ENCODE measurements around the gene HEXD.
"Not testable (repeated sequence)": the region's sequence is repeated elsewhere in the genome, so short reads cannot be mapped to it uniquely, and the experiment has no call there.

The HEXD gene

GRCh38 chr17:82408938-82409318 lies 9.2 kb upstream of the HEXD start:
- H3K4me1 ChIP-seq (ENCODE audit: control insufficient read depth, insufficient read depth, low read length, poor library complexity, severe bottlenecking) = no peaks in the 10 kb centered on the region
- no peaks in the 10 kb centered on the region for H3K9me3 ChIP-seq (ENCODE audit: control insufficient read depth, low read length)
- H3K27me3 ChIP-seq (replicated peaks; ENCODE audit: control insufficient read depth, insufficient read depth, low read length, poor library complexity, severe bottlenecking) = no peaks in the 10 kb centered on the region
- DNase-seq = no peak
- no peak overlapping the region for H3K27ac ChIP-seq (ENCODE audit: insufficient read depth, low read length, poor library complexity, severe bottlenecking)
- peaks cover 3% of the 10 kb centered on the region for H3K36me3 ChIP-seq (ENCODE audit: control insufficient read depth, insufficient read depth, low read length)
- no peak overlapping the region for H3K4me3 ChIP-seq (ENCODE audit: insufficient read depth, low read depth, low read length, poor library complexity, severe bottlenecking)

GRCh38 chr17:82410014-82410716 lies 8.0 kb upstream of the HEXD start:
- Histone ChIP-seq H3K4me3 (ENCODE audit: insufficient read depth, low read depth, low read length, poor library complexity, severe bottlenecking) (no peak overlapping the region), H3K27ac (ENCODE audit: insufficient read depth, low read length, poor library complexity, severe bottlenecking) (no peak overlapping the region), H3K36me3 (ENCODE audit: control insufficient read depth, insufficient read depth, low read length) (peaks cover 3% of the 10 kb centered on the region), H3K4me1 (ENCODE audit: control insufficient read depth, insufficient read depth, low read length, poor library complexity, severe bottlenecking) (no peaks in the 10 kb centered on the region), H3K27me3 (replicated peaks; ENCODE audit: control insufficient read depth, insufficient read depth, low read length, poor library complexity, severe bottlenecking) (no peaks in the 10 kb centered on the region), H3K9me3 (ENCODE audit: control insufficient read depth, low read length) (no peaks in the 10 kb centered on the region)
- no peak for DNase-seq

DNA sequence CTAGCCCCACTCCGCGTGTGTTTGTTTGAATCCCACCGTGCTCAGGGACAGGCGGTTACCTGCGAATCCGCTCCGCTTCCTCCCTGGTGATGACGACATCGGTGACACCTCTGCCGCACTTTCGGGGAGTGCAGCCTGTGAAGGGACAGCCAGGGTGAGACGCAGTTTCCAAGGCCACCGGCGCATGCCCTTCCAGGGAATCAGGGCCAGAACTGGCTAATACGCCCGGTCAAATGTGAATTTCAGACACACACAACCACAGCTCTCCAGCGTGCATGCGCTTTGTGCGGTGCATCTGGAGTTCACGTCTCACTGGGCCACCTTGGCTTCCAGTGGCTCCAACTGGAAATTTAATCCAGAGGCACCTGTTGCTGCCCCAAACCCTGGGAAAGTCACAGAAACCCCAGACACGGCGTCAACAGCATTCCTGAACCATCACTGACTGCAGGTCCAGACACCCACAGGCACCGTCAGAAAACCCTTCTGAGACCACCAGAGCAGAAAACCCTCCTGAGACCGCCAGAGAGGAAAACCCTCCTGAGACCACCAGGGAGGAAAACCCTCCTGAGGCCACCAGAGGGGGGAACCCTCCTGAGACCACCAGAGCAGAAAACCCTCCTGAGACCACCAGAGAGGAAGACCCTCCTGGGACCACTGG lies 6.6 kb upstream of the HEXD start:
- Histone ChIP-seq H3K4me1 (ENCODE audit: control insufficient read depth, insufficient read depth, low read length, poor library complexity, severe bottlenecking) (no peaks in the 10 kb centered on the region), H3K4me3 (ENCODE audit: insufficient read depth, low read depth, low read length, poor library complexity, severe bottlenecking) (no peak overlapping the region), H3K27ac (ENCODE audit: insufficient read depth, low read length, poor library complexity, severe bottlenecking) (no peak overlapping the region), H3K9me3 (ENCODE audit: control insufficient read depth, low read length) (no peaks in the 10 kb centered on the region), H3K27me3 (replicated peaks; ENCODE audit: control insufficient read depth, insufficient read depth, low read length, poor library complexity, severe bottlenecking) (no peaks in the 10 kb centered on the region), H3K36me3 (ENCODE audit: control insufficient read depth, insufficient read depth, low read length) (peaks cover 3% of the 10 kb centered on the region)
- DNase-seq = no peak

- not testable (repeated sequence) for H3K27ac ChIP-seq (ENCODE audit: insufficient read depth, low read length, poor library complexity, severe bottlenecking); H3K9me3 ChIP-seq (ENCODE audit: control insufficient read depth, low read length); H3K36me3 ChIP-seq (ENCODE audit: control insufficient read depth, insufficient read depth, low read length); H3K27me3 ChIP-seq (replicated peaks; ENCODE audit: control insufficient read depth, insufficient read depth, low read length, poor library complexity, severe bottlenecking); DNase-seq; H3K4me3 ChIP-seq (ENCODE audit: insufficient read depth, low read depth, low read length, poor library complexity, severe bottlenecking); H3K4me1 ChIP-seq (ENCODE audit: control insufficient read depth, insufficient read depth, low read length, poor library complexity, severe bottlenecking)
Observed at GRCh38 chr17:82412081-82412480, 6.1 kb upstream of the HEXD start.

DNA sequence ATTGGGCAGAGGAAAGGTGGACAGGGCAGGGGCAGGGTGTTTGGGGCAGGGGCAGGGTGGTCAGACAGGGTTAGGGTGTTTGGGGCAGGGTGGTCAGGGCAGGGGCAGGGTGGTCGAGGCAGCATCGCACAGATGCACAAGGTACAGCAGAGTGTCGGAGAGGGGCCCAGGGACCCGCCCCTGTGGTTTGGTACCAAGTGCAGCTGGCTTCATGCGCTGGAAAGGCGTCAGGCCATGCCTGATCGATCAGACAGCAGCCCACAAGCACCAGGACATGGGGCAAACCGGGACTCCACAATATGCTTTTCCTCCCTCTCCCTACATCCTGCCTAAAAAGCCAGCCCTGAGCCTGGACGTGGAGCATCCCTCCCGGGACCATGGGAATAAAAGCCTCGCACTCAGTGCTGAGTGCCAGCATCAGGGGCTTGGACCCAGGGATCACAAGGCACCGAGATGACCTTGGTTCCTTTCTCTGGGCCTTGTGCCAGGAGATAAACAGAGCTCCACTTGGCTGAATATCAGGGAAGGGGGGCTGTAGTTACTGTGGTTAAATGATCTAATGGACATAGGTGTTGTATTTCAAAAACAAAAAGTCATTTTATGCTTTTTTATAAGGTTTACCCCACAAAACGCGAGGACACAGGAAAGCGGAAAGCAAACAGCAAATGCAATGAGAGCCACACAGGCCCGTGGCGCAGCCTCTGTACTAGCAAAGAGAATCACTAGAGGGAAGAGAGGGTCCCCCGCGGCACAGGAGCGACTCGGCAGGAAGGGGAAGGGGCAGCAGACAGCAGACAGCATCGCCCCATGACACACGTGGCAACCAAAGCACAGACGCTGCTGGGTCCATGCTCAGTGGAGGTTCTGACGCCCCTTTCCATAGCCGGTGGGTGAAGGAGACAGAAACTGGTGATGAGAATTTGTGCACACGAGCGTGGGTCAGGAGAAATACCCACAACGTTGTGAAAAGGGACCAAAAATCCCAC lies 5.3 kb upstream of the HEXD start:
- Histone ChIP-seq H3K27me3 (replicated peaks; ENCODE audit: control insufficient read depth, insufficient read depth, low read length, poor library complexity, severe bottlenecking) (no peaks in the 10 kb centered on the region), H3K4me3 (ENCODE audit: insufficient read depth, low read depth, low read length, poor library complexity, severe bottlenecking) (no peak overlapping the region), H3K27ac (ENCODE audit: insufficient read depth, low read length, poor library complexity, severe bottlenecking) (no peak overlapping the region), H3K36me3 (ENCODE audit: control insufficient read depth, insufficient read depth, low read length) (peaks cover 3% of the 10 kb centered on the region), H3K9me3 (ENCODE audit: control insufficient read depth, low read length) (no peaks in the 10 kb centered on the region), H3K4me1 (ENCODE audit: control insufficient read depth, insufficient read depth, low read length, poor library complexity, severe bottlenecking) (no peaks in the 10 kb centered on the region)
- no peak for DNase-seq

DNA sequence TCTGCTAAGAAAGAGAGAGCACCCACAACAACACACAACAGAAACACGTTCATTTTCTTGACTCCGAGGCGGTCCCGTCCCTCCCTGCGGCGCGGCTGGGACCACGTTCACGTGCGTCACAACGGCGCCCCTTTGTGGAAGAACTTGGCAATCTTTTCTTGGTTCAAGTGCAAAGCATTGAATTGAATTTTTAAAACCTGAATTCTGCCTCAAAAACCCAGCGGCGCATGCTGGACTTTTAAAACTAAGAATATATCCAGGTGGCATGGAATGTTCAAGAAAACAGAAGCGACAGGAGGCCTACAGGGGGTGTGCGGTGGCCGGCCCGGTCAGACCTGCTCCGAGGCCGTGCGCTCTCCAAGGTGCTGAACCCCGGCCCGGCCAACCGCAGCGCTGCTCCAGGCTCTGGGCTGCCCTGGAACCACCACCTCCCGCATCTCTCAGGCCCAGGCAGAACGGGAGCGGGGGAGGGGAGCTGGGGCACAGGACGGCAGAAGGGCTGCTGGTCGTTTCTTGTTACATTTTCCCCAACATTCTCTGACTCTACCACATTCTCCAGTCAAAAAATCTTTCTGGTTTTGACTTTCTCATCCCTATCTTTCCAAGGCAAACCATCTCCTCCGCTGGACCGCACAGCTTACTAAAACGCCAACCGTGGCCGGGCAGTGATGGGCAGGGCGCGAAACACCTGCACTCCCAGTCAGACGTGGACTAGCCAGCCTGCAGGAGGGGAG lies 3.4 kb upstream of the HEXD start:
- Histone ChIP-seq H3K4me1 (ENCODE audit: control insufficient read depth, insufficient read depth, low read length, poor library complexity, severe bottlenecking) (peaks cover 6% of the 10 kb centered on the region), H3K36me3 (ENCODE audit: control insufficient read depth, insufficient read depth, low read length) (peaks cover 3% of the 10 kb centered on the region), H3K4me3 (ENCODE audit: insufficient read depth, low read depth, low read length, poor library complexity, severe bottlenecking) (no peak overlapping the region), H3K27me3 (replicated peaks; ENCODE audit: control insufficient read depth, insufficient read depth, low read length, poor library complexity, severe bottlenecking) (no peaks in the 10 kb centered on the region), H3K9me3 (ENCODE audit: control insufficient read depth, low read length) (no peaks in the 10 kb centered on the region), H3K27ac (ENCODE audit: insufficient read depth, low read length, poor library complexity, severe bottlenecking) (no peak overlapping the region)
- DNase-seq = peak; percentile 27 to 45 (median 41)

DNA sequence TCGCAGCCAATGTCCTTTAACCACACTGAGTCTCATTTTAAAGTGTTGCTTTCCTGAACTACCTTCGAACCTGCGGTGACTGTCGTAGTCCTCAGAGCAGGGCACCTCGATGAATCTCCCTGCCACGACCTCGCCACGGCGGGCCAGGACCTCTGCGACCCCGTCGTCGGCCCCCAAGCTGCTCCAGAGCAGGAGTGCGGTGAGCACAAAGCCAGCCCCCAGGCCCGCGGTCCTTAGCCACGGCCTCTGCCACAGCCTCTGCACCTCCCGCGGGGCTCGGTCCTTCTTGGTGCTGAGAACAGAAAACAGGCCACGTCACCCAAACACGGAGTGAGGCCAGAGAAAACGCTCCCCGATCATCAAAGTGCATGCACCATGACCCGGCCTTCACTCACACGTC lies 2.8 kb upstream of the HEXD start:
- Histone ChIP-seq H3K4me1 (ENCODE audit: control insufficient read depth, insufficient read depth, low read length, poor library complexity, severe bottlenecking) (peaks cover 6% of the 10 kb centered on the region), H3K9me3 (ENCODE audit: control insufficient read depth, low read length) (no peaks in the 10 kb centered on the region), H3K4me3 (ENCODE audit: insufficient read depth, low read depth, low read length, poor library complexity, severe bottlenecking) (no peak overlapping the region), H3K27ac (ENCODE audit: insufficient read depth, low read length, poor library complexity, severe bottlenecking) (no peak overlapping the region), H3K36me3 (ENCODE audit: control insufficient read depth, insufficient read depth, low read length) (peaks cover 3% of the 10 kb centered on the region), H3K27me3 (replicated peaks; ENCODE audit: control insufficient read depth, insufficient read depth, low read length, poor library complexity, severe bottlenecking) (no peaks in the 10 kb centered on the region)
- no peak for DNase-seq

- peaks cover 5% of the 10 kb centered on the region for H3K36me3 ChIP-seq (ENCODE audit: control insufficient read depth, insufficient read depth, low read length)
- H3K4me3 ChIP-seq (ENCODE audit: insufficient read depth, low read depth, low read length, poor library complexity, severe bottlenecking) = no peak overlapping the region
- no peaks in the 10 kb centered on the region for H3K9me3 ChIP-seq (ENCODE audit: control insufficient read depth, low read length)
- no peak for DNase-seq
- no peaks in the 10 kb centered on the region for H3K27me3 ChIP-seq (replicated peaks; ENCODE audit: control insufficient read depth, insufficient read depth, low read length, poor library complexity, severe bottlenecking)
- peaks cover 6% of the 10 kb centered on the region for H3K4me1 ChIP-seq (ENCODE audit: control insufficient read depth, insufficient read depth, low read length, poor library complexity, severe bottlenecking)
- no peak overlapping the region for H3K27ac ChIP-seq (ENCODE audit: insufficient read depth, low read length, poor library complexity, severe bottlenecking)
Observed at GRCh38 chr17:82415786-82416185, 2.4 kb upstream of the HEXD start.

DNA sequence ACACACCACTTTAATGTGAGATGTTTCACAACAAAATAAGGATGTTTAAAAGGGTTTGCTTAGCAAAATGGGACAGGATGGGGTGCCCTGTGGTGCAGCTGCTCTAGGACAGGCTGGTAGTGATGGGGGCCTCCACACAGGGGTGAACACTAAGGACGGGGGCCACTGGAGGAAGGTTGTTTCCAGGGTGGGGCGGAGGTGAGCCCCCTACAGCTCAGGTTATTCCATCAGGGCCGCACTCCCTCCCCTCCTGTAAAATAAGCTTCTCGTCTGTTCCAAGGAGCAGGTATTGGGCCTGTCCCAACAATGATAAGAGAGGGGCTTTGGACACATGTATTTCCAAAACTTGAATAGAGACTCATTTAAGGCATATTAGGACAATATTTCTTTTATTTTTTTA lies 1.9 kb upstream of the HEXD start:
- no peaks in the 10 kb centered on the region for H3K27me3 ChIP-seq (replicated peaks; ENCODE audit: control insufficient read depth, insufficient read depth, low read length, poor library complexity, severe bottlenecking)
- DNase-seq = no peak
- no peak overlapping the region for H3K27ac ChIP-seq (ENCODE audit: insufficient read depth, low read length, poor library complexity, severe bottlenecking)
- H3K9me3 ChIP-seq (ENCODE audit: control insufficient read depth, low read length) = no peaks in the 10 kb centered on the region
- H3K36me3 ChIP-seq (ENCODE audit: control insufficient read depth, insufficient read depth, low read length) = peaks cover 8% of the 10 kb centered on the region
- no peak overlapping the region for H3K4me3 ChIP-seq (ENCODE audit: insufficient read depth, low read depth, low read length, poor library complexity, severe bottlenecking)
- H3K4me1 ChIP-seq (ENCODE audit: control insufficient read depth, insufficient read depth, low read length, poor library complexity, severe bottlenecking) = peaks cover 6% of the 10 kb centered on the region
